ENCODE data around the gene C1orf21.
"Not testable (repeated sequence)": the region's sequence is repeated elsewhere in the genome, so short reads cannot be mapped to it uniquely, and the experiment has no call there.

C1orf21 gene

GRCh38 chr1:184610876-184611595 is 224.2 kb downstream of the C1orf21 start:
- DNase-seq: peak; percentile 74

- DNase-seq: not testable (repeated sequence)
These were observed 225.4 kb downstream of the C1orf21 start for GRCh38 chr1:184612229-184612628.

DNA sequence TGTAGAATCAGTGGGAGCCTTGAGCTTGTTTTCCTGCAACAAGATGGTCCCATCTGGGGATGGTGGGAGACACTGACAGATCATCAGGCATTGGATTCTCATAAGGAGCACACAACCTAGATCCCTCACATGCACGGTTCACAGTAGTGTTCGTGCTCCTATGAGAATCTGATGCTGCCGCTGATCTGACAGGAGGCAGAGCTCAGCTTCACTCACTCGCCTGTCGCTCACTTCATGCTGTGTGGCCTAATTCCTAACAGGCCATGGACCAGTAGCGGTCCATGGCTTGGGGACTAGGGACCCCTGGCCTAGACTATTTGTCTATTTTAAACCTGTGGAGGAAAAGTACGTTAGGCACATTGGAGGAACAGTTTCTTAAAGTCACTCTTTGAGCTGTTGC is 227.8 kb downstream of the C1orf21 start:
- DNase-seq: no peak

- no peak for DNase-seq
These were observed 228.5 kb downstream of the C1orf21 start for GRCh38 chr1:184615301-184615700.

DNA sequence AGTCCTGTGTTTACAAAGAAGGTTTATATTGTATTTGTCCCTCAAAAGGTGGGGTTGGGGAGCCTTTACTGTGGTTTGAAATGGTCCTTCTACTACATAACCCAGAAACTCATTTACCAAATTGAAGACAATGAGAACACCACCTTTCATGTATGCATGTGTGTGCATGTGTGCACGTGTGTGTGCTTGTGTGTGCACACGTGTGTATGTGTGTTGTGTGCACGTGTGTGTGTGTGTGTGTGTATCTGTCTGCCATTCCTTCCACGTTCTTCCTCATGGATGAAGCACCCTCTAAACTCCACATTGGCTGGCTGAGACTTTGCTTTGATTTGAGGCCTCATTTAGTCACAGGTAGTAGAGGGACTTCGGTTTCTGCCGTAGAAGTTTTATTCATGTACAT is 229.7 kb downstream of the C1orf21 start:
- no peak for DNase-seq

DNA sequence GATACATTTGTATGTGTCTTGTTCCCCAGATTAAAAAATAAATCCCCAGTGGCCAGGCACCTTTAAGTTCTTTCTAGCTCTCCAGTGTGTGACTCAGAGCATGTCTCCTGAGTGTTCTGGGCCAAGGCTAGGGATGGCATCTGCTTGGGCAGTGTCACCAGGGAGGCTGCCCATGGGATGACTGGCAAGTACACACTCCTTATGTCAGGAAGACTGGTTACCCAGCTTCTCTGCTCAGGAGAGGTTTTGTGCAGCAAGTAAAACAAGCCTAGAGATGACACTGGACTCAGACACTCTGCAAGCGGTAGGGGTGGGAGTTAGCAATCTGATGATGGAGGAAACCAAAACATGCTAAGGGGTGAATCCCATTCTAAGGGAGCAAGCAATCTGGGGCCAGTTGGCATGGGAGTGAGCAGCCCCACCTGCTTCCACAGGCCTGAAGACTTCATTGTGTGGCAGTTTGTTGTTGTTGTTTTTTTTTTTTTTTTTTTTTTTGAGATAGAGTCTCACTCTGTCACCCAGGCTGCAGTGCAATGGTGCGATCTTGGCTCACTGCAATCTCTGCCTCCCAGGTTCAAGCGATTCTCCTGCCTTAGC is 230.7 kb downstream of the C1orf21 start:
- no peak for DNase-seq

GRCh38 chr1:184618851-184619250 is 232.0 kb downstream of the C1orf21 start:
- DNase-seq: no peak

DNA sequence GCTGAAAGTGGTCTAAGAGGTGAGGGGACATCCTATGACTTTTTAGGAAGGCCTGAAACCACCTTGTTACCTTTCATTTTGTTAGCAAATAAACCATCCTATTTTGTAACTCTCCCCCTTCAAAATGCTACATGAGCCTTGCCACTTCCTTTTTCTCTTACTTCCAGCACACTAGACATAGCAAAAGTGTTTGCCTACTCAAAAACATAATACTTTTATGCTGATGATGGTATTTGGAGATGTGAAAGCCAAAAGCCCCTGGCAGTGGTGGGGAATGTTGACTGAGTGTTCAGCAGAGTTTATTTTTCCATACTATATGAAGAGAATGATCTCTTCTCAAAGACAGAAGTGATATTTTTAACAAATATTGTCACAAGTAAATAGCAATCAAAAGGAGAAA is 233.6 kb downstream of the C1orf21 start:
- DNase-seq: no peak

DNA sequence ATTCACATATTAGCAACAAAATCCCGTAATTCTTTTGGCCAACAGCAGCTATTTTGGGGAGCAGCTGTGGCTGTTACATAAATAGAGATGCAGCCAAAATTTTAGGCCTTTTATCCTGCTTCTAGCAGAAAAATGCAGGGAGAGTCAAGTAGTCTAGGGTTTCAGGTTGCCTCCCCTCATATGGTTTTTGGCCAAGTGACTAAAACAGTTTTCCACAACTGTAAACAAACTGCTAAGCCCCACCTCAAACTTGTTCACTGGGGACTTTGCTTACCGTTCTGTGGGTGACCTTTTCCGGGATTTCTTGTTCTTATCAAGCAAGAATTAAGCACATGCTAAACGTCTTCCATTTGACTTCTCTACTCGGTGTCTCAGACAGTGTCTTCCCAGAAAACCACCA is 234.4 kb downstream of the C1orf21 start:
- no peak for DNase-seq

- DNase-seq: peak; percentile 61
These were observed 235.5 kb downstream of the C1orf21 start for GRCh38 chr1:184622136-184622823.

DNA sequence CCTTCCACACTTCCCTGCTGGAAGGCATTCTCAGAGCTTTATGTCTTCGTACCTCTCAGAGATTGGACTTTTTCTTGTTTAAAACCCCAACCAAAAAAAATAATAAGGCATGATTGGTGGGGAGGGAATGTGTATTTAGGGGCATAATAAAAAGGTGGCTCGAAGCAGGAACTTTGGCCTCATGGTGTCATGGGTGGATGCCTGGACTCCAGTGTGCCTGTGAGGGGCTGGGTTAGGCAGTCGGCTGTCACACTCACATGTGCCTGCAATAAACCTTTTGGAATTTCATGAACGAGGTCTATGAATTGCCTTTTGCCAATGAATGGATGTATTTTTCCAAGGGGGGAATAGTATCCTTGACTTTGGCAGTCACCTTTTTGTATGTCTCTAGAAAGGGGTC is 236.6 kb downstream of the C1orf21 start:
- no peak for DNase-seq

DNA sequence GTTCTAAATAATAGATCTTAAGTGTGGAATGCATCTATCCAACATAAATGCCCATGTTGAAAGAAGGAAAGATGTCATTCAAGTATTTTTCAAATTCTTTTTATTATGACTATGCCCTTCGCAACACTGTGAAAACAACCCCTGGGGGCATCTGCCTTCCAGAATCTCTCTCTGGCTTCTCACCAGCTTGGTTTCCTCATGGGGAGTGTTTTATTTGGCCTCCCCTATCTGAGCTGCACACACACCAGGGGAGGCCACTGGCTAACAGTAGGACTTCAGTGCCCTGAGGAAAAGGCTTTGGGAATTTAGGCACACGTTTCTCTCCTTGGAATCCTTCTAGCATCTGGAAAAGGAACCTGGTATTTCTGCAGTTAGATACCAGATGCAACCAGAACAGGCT is 237.2 kb downstream of the C1orf21 start:
- no peak for DNase-seq

DNA sequence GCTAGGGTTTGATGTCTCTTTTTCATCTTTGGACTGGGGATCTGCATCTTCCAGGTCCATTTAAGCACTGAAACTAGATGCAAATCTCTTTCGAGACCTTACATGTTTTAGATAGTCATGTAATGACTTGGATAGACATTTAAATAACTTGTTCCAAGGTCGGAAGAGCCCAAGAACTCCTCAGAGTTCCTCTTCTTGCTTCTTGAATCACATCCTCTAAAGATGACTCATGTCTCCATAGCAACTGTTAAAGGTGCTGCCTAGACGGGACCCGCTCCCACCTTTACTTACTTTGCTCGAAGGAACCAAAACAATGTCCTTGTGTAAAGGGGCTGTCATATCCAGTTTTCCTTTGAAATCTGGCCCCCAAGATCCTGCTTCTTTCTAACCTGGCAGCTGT is 237.8 kb downstream of the C1orf21 start:
- no peak for DNase-seq

DNA sequence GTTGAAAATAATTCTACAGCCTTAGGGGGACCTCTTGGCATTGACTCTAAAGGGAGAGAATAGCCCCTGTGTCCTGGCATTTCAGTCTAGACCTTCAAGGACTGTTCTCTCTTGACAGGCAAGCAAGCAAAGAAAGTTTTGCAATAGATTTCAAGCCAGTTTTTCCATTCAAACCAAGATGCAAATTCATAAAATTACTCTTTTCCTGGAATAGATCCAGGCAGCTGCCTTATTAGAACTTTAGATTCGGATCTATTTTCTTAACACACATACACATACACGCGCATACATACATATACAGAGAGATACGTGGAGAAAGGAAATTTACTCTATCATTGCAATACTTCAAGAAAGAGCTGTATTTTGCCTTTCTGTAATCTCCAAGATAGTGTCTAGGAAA is 238.4 kb downstream of the C1orf21 start:
- DNase-seq: no peak

DNA sequence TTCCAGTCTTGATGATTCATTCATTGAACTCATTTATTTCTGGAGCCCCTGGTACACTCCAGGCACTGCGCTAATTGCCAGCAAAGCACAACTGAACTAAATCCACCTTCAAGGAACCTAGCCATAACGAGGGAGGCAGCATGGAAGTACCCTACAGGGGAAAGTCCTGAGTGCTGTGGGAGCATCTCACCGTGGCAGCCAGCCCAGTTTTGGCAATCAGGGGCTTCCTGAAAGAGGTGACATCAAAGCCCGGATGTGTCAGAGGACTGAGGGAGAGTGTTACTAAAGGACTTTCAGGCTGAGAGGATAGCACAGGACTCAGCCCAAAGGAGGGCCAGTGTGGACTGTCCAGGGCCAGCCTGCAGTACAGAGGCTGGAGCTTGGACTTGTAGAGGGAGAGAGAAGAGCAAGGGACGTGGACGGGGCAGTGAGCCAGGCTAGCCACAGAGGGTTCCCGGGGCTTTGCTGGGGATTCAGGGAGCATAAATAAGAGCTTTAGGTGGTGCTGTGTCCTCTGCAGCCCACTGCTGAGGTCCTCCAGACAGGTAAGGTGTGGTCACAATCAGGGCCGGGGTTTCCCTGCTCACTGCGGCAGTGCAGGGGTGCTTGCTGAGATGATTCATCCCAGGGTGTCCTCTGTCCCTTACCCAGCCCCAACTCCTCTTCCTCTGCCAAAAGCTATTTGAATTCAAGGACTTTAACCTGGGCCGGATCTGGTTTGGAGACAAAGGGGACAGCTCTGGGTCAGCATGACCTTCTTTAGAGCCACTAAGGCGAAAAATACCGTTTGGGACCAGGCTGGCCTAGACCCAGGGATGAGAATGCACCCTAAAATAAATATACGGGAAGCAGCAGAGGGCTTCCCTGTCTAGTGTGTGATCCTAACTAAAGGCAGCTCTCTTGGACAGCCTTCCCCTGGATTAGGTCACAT is 239.5 kb downstream of the C1orf21 start:
- no peak for DNase-seq

- DNase-seq: no peak
These were observed 240.1 kb downstream of the C1orf21 start for GRCh38 chr1:184627007-184627341.

- DNase-seq: no peak
These were observed 242.4 kb downstream of the C1orf21 start for GRCh38 chr1:184629266-184629665.

- no peak for DNase-seq
These were observed 243.8 kb downstream of the C1orf21 start for GRCh38 chr1:184630679-184631060.

- DNase-seq: no peak
These were observed 245.8 kb downstream of the C1orf21 start for GRCh38 chr1:184632415-184633175.

DNA sequence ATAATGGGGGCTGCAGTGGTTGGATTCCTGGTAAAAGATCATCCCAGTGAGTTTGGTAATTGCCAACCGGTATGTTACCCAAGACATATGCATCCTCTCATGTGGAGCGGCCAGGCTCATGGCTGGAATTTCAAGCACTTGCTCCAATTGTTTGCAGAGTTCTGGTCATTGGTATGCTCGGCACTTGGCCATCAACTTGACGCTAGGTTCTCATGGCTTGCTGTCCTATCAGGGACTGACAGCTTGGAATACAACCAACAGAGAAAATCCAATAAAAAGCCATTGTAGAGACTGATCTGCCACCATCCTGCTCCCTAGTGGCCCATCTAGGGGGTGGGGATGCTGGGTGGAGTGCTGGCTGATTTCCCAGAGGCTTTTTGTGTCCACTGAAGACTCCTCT is 247.0 kb downstream of the C1orf21 start:
- no peak for DNase-seq

GRCh38 chr1:184634296-184634695 is 247.5 kb downstream of the C1orf21 start:
- no peak for DNase-seq

GRCh38 chr1:184635347-184635979 is 248.6 kb downstream of the C1orf21 start:
- no peak for DNase-seq

All from NCI-H1105 (cell line).